DMS153 treated with DMSO at 0.1 percent for 48 hours (cell line): Measurements from ENCODE around the gene CTSW.

Experiments
- DNase-seq: peaks from one replicate; lab custom pipeline; 2025; ENCODE audit not compliant: unreplicated experiment; lab: John Stamatoyannopoulos, UW

The CTSW gene

DNA sequence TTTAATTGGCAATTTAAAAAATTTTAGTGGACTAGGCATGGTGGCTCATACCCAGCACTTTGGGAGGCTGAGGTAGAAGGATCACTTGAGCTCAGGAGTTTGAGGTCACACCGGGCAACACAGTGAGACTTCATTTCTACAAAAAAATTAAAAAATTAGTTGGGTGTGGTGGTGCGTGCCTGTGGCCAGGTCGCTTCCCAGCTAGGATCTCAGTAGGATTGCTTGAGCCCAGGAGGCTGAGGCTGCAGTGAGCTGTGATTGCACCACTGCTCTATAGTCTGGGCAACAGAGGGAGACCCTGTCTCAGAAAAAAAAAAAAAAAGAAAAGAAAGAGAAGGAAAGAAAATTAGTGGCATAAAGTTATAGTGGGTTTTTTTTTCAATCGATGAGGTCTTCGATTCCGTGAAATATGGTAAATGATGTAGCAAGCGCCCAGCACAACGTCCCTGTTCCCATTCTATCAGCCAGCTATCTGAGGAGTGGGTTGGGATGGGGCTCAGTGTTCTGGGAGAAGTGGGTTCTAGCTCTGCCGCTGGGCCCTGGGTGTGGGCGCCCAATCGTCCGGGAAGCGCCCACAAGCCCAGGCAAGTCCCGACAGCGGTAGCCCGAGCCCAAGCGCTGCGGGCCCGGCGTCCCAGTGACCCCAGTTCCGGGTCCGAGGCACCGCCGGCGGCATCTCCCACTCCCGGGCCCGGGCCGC is 19.2 kb downstream of the CTSW start:
- DNase-seq, result no peak

DNA sequence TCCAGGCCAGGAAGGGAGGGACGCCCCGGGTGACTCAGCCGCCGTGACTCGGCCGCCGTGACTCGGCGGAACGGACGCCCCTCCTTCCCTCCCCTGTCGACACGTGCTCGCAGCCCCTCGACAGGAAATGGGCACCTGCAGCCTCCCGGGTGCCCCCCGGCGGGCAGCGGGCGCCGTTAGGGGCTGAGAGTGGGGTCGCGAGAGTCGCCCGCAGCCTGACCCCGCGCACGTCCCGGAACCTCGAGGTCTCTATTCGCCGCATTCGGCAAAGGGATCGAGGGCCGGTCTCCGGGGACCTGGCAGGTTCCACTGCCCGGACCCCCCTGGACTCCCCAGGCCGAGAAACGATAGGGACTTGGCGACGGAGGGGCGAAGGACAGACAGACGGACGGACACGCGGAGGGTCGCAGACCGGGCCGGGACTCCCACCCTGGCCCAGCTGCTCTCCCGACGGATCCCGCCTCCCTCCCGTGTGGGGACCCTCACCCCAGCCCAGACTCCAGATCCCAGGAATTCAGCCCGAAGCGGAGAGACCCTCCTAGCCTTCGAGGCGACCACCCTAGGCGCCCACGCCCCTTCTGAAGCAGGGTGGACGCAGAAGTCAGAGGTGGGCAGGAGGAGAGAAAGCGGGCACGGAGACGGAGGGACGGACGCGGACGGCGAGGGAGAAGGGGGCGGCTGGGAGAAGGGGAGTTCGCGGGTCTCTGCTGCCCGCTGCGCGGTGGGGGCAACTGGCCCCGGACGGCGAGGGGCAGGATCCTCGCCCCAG is 19.9 kb downstream of the CTSW start:
- DNase-seq, result no peak

DNA sequence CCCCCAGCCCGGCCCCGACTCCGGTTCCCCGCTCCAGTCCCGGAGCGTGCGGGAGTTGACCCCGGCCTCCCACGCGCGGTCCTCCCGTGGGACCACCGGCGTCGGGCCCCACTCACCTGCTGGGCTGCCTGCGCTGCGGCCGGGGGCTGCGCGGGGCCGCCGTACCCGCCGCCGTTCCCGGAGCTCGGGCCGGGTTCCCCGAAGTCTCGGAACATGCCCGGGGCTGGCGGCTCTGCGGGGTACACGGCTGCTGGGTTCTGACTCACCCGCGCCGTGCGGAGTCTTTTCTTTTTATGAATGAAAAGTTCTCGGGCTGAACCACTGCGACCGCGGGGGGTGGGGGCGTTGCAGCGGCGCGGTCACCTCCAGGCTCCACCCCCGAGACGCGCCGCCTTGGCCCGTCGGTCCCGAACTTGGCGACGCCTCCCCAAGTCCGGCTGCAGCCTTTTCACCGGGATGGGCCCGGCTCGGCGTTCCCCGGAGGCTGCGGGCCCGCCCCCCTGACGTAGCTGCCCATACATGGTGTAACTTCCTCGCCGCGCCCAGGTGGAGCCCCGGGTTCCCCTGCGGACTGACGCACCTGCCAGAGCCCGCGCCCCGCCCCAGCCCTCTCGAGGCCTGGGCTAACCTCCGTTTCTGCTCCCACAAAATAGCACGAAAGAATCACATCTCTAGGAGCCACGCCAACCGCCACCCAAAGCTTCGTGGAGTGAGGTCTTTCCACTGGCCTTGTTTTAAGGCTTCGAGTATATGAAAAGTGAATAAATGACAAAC is 20.7 kb downstream of the CTSW start, which contains the start of gene FOSL1:
FOSL1 (minus strand) TSS at position 264 of the 774 bp plus-strand sequence; CDS start at position 215, 49 bp downstream.
- DNase-seq, result peak; percentile 56

DNA sequence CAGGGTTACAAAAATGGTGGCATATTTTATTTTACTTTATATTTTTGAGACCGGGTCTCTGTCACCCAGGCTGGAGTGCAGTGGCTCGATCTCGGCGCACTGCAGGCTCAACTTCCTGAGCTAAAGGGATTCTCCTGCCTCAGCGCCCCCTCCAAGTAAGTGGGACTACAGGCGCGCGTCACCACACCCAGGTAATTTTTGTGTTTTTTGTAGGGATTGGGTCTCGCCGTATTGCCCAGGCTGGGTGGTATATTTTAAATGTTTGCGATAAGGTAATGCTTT is 21.2 kb downstream of the CTSW start:
- DNase-seq, result no peak

- DNase-seq, result no peak
Measured at GRCh38 chr11:65903068-65903481, 23.4 kb downstream of the CTSW start.

GRCh38 chr11:65903715-65904114 is 24.1 kb downstream of the CTSW start:
- DNase-seq, result no peak

DNA sequence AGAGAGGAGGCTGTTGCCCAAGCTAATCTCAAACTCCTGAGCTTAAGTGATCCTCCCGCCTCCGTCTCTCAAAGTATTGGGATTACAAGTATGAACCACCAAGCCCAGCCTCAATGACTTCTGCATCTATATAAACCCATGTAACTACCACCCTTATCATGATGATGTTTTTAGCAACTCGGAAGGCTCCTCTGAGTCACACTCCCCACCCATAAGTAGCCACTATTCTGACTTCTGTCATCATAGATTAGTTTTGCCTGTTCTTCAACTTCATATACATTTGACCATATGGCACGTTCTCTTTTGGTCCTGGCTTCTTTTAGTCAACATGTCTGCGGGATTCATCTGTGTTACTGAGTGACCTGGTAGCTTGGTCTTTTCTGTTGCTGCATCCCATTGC is 27.0 kb downstream of the CTSW start:
- no peak for DNase-seq

DNA sequence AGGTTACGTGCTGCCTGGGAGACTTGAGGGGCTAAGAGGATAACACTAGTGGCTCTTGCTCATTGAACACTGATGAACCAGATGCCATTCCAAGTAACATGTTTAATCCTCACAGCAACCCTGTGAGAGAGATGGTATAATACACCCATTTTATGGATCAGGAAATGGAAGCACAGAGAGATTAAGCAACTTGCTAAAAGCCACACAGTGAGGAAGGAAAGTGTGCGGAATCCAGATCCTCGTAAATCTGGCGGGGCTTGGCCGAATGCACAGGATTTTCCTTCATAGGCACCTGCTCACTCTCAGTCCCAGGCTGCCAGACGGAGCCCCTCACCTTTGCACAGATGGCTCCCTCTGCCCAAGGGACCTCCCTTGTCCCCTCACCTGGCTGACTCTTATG is 28.2 kb downstream of the CTSW start:
- no peak for DNase-seq

DNA sequence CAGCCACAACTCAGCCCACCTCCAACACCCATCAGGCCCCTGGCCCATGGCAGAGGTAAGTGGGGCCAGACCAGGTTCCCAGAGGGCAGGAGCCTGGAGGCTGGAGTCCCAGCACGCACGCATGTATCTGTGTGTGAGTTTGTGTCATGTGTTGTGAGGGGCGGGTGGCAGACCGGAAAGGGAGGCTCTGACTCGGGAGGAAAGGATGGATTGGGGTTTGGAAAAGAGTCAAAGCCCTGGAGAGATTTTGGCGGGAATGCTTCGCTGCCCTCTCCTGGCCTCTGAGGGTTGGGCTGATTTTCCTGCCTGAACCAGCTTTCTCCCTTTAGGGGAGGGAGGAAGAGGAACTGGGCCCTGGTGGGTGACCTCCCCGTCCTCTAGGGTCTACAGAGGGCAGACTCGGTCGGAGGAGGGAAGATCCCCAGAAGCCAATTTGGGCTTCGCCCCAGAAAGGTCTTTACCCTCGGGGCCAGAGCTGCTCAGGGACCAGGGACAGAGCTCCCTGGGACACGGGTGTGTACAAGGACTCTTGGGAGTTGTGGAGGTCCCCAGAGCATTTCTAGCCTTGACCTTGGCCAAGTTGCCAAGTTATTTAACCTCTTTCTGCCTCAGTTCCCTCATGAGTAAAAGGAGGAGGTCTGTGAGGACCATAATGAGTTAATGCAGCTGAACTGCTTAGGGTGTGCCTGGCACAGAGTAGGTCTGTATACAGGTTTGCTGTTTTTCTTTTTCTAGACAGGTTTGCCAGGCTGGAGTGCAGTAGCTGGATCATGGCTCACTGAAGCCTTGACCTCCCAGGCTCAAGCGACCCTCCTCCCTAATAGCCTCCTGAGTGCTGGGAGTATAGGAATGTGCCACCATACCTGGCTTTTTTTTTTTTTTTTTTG is 32.3 kb downstream of the CTSW start:
- DNase-seq, result peak; percentile 42

- no peak for DNase-seq
Measured at GRCh38 chr11:65912845-65913244, 33.2 kb downstream of the CTSW start.

- DNase-seq, result no peak
Measured at GRCh38 chr11:65915101-65915820, 35.6 kb downstream of the CTSW start.

DNA sequence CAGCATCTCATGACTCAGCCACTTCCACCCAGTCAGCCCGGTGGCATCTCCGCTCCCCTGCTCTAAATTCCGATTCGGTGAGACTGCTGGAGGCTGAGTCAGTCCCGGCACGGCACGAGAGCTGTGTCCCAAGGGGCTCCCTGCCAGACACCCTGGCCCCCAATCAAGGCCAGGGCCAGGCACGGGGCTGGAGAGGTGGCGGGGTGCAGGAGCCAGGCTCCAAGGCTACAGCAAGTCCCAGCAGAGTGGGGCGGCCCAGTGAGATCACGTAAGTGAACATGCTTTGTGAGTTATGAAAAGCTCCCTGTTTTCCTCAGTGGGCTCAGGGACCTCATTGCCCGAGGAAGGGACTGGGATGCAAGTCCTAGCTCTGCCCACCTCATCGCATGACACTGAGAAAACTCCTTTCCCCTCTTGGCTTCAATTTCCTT is 36.2 kb downstream of the CTSW start:
- no peak for DNase-seq

DNA sequence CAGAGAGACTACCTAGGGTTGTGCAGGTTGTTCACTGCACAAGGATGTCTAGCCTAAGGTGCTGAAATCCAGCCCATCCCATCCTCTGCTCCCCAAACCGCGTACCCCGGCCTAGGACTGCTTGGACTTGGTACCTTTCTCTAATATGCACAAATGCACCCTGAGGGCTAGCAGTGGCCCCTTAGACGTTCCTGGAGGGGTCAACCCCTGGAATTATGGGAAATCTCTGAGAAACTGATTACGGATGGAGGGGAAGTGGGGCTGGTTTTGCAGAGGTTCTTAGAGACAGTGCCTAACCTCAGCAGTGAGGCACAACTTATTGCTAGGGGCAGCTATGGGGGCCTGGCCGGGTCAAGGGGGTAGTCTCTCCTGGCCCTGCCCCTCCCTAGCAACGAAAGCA is 36.8 kb downstream of the CTSW start:
- no peak for DNase-seq

- DNase-seq, result no peak
Measured at GRCh38 chr11:65917077-65917433, 37.4 kb downstream of the CTSW start.

DNA sequence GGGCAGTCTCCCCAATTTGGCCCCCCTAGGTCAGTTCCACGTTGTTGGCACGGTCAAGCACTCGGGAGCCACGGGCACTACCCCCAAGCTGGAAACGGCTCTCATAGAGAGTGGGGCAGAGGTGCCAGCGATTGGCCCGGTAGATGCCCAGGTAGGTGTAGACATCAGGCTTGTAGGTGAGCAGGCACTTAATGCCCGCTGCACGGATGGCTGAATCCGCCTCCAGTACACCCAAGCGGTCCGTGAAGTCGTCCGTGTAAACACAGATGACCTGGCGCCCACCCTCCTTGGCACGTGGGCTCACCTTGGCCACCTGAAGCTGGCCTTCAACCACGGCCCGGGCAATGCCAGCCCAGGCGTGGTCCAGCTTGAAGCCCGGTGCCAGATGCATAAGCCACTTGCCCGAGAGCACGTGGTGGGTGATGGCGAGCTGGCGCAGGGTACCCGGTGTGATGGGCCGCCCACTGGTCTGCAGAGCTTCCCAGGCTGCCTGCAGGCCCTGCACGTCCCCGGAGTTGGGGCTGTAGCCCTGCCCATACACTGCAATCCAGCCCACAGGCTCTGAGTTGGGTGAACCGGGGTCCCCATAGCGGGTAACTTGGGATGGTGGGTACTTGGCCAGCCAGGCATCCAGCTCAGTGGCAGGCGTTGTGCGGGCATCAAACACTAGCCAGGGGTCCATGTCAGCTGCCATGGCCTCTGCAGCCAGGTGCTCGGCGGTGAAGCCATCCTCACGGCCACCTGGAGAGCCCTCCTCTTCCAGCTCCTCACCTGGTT is 38.0 kb downstream of the CTSW start:
- DNase-seq, result no peak

DNA sequence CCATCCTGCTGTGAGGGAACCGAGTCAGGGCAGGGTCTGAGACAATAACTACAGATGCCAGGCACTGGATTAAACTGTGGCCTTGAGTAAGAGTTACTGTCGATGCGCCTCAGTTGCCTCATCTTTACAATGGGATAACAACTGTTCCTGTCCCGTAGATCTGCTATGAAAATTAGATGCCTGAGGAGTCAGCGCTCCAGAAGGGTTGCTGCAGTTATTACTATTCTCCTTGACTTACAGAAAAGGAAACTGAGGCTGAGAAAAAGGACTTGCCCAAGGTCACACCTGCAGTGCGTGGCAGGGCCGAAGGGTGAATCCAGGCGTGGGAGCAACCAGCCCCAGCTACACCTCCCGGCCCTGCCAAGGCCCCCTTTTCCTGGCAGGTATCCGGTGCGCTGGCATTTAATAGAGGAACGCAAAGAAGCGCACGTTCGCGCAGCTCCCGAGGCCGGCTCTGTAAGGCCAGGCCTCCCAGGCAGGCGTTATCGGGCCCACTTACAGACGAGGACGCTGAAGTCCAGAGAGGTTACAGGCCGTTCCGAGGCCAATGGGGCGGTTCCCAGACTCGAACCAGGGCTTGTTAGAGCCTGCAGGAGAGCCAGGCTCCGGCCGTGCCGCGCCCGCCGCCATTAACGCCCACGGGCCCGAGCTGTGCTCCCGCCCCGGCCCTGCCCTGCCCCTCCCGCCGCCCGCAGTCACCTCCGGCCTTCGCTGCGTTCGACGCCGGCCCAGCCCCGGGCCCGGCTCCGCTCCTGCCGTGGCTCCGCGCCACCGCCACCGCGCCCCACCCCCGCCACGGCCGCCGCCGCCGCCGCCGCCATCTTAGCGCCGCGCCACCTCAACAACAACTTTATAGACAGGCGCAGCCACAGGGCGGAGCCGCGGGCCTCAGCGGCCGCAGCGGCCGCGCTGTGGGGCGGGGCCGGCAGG is 38.8 kb downstream of the CTSW start, which contains the start of gene C11orf68:
C11orf68 (minus strand) TSS at position 852 of the 930 bp plus-strand sequence; CDS start at position 821, 31 bp downstream.
- DNase-seq, result no peak

DNA sequence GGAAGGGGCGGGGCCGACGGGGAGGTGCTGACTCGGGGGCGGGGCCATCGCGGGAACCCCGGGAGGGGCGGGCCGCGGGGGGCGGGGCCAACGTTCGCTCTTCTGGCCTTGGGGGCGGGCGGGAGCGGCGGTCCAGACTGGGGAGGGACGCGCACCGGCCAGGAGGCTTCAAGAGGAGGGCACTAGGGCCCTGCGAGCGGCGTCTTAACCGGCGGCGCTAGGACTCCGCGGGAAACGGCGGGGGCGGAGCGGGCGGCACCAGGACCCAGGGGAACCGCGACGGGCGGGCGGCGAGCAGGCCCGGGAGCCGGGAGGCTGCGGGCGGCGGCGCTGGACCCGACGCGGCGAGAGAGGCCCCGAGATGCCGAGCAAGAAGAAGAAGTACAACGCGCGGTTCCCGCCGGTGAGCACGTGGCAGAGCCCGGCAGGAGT is 39.5 kb downstream of the CTSW start, which contains the start of gene DRAP1:
DRAP1 (plus strand) TSS at position 286 of the 432 bp plus-strand sequence; CDS start at position 362, 76 bp downstream.
- DNase-seq, result peak; percentile 94
